GM21529 (cell line): ENCODE data around the gene SRC.

Source experiments
- ATAC-seq: cut with Tn5 transposase; IDR thresholded peaks from one replicate; pipeline ENCODE4 v1.9.1; 2021; ENCODE audit not compliant: unreplicated experiment

Gene SRC

GRCh38 chr20:37422791-37423286 lies 76.9 kb downstream of the SRC start:
- ATAC-seq: no peak

- ATAC-seq: no peak
Observed at GRCh38 chr20:37423545-37423944, 77.6 kb downstream of the SRC start.

- ATAC-seq: no peak
Observed at GRCh38 chr20:37424062-37424851, 78.3 kb downstream of the SRC start.

- no peak for ATAC-seq
Observed at GRCh38 chr20:37425103-37425625, 79.2 kb downstream of the SRC start.

- ATAC-seq: no peak
Observed at GRCh38 chr20:37426106-37426505, 80.2 kb downstream of the SRC start.

GRCh38 chr20:37426978-37427377 lies 81.0 kb downstream of the SRC start:
- no peak for ATAC-seq

- ATAC-seq: no peak
Observed at GRCh38 chr20:37430044-37430443, 84.1 kb downstream of the SRC start.

- ATAC-seq: no peak
Observed at GRCh38 chr20:37430778-37431460, 85.0 kb downstream of the SRC start.

GRCh38 chr20:37431786-37432185 lies 85.8 kb downstream of the SRC start:
- no peak for ATAC-seq

- no peak for ATAC-seq
Observed at GRCh38 chr20:37432606-37433005, 86.7 kb downstream of the SRC start.

- ATAC-seq: no peak
Observed at GRCh38 chr20:37435607-37436006, 89.7 kb downstream of the SRC start.

- ATAC-seq: no peak
Observed at GRCh38 chr20:37436527-37437186, 90.7 kb downstream of the SRC start.

GRCh38 chr20:37437676-37438075 lies 91.7 kb downstream of the SRC start:
- no peak for ATAC-seq

- ATAC-seq: no peak
Observed at GRCh38 chr20:37438464-37439222, 92.7 kb downstream of the SRC start.

GRCh38 chr20:37439223-37439933 lies 93.4 kb downstream of the SRC start:
- ATAC-seq: no peak

- no peak for ATAC-seq
Observed at GRCh38 chr20:37441023-37441422, 95.1 kb downstream of the SRC start.

- ATAC-seq: no peak
Observed at GRCh38 chr20:37442547-37442946, 96.6 kb downstream of the SRC start.

GRCh38 chr20:37442986-37443385 lies 97.0 kb downstream of the SRC start:
- no peak for ATAC-seq

GRCh38 chr20:37443596-37443995 lies 97.7 kb downstream of the SRC start:
- no peak for ATAC-seq

GRCh38 chr20:37445041-37445440 lies 99.1 kb downstream of the SRC start:
- no peak for ATAC-seq
